GM12874 (cell line): ENCODE data around the gene CCBE1.

Experiments used
- CTCF ChIP-seq: IDR thresholded peaks from 2 replicates; pipeline ENCODE4 v1.5.1; 2011; ENCODE audit warnings: low read depth, mild to moderate bottlenecking, control low read depth, low read length, moderate library complexity; ENCODE audit not compliant: insufficient read depth

The CCBE1 gene

DNA sequence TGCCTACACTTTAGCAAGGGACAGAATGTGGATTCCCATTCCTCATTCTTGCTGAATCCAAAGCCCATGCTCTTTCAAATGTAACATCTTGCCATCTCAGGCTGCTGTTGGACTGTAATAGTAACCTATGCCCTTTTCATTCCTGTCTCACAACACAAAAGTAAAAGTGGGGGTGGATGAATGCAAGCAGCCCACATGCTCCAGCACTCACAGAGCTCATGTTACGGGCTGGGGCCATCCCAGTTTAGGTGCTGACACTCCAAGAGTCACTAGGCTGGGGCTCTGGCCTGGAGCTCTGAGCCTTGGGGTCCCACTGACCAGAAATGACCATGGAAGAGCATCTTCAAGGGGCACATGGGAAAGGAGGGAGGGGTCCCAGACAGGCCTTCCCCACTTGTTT, 47.6 kb downstream of the CCBE1 start:
- no peak for TF ChIP-seq CTCF

DNA sequence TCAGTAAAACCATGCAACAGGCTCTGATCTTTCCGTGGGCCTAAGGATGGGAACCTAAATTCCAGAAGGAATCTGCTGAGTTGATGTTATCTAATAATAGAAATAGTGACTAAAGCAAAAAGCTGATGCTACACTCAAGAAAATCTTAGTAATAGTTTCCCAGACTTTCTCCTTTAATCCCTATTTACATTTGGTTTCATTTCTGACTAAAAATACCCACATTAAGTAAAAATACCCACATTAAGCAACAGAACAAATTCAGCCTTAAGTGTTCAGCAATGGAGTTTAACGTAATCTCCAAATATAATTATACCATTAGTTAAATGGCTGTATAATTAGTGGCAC, 50.3 kb downstream of the CCBE1 start:
- TF ChIP-seq CTCF = no peak

GRCh38 chr18:59646228-59646962, 50.8 kb downstream of the CCBE1 start:
- 0 out of 2 replicates have a peak, but pooled peaks have one; percentile 26 for TF ChIP-seq CTCF

DNA sequence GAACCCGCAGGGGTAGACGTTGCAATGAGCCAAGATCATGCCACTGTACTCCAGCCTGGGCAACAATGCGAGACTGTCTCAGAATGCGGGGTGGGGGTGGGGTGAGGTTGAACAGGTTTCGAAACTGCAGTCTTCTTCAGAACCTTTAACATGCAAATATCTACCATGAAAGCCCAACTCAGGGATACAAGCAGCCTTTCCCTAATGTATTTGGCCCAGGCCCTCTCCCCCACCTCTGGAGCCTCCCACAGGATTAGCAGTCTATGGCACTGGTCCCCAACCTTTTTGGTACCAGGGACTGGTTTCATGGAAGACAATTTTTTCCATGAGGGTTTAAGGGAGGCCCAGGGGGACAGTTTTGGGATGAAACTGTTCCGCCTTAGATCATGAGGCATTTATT, 53.5 kb downstream of the CCBE1 start:
- no peak for TF ChIP-seq CTCF

DNA sequence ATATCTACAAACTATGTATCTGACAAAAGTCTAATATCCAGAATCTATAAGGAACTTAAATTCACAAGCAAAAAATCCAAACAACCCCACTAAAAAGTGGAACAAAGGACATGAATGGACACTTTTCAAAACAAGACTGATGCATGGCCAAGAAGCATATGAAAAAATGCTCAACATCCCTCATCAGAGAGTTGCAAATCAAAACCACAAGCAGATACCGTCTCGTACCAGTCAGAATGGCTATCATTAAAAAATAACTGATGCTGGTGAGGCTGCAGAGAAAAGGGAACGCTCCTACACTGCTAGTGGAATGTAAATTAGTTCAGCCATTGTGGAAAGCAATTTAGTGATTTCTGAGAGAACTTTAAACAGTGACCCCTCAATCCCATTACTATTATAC, 56.5 kb downstream of the CCBE1 start:
- no peak for TF ChIP-seq CTCF

GRCh38 chr18:59639821-59640220, 57.4 kb downstream of the CCBE1 start:
- no peak for TF ChIP-seq CTCF

- TF ChIP-seq CTCF = no peak
These were observed 58.1 kb downstream of the CCBE1 start for GRCh38 chr18:59639136-59639535.
